Activated CD4-positive, alpha-beta T cell treated with anti-CD3 and anti-CD28 coated beads, Interleukin-2, amount 50 U/mL, for 24 hours (primary cell): ENCODE data around the gene PTTG1IP.
"Not testable (repeated sequence)": the region's sequence is repeated elsewhere in the genome, so short reads cannot be mapped to it uniquely, and the experiment has no call there.

Experiments
- DNase-seq, 2 donors: peaks; one replicate each; pipeline ENCODE4 v3.0.0-alpha.2; 2020; ENCODE audit warnings: low read depth in 1 of 2, low spot score in 1 of 2

The PTTG1IP gene

GRCh38 chr21:44883250-44883649, 9.8 kb upstream of the PTTG1IP start:
- no peak for DNase-seq

GRCh38 chr21:44881198-44881872, 7.8 kb upstream of the PTTG1IP start:
- no peak for DNase-seq

- DNase-seq, result no peak
Measured at GRCh38 chr21:44880405-44881197, 7.1 kb upstream of the PTTG1IP start.

- DNase-seq, result not testable (repeated sequence)
Measured at GRCh38 chr21:44879238-44879637, 5.7 kb upstream of the PTTG1IP start.

GRCh38 chr21:44878053-44878982, 4.8 kb upstream of the PTTG1IP start:
- no peak for DNase-seq

- DNase-seq, result no peak
Measured at GRCh38 chr21:44876849-44877575, 3.5 kb upstream of the PTTG1IP start.

- DNase-seq, result no peak
Measured at GRCh38 chr21:44875316-44875700, 1.8 kb upstream of the PTTG1IP start.

GRCh38 chr21:44874497-44875315, 1.2 kb upstream of the PTTG1IP start:
- no peak for DNase-seq

GRCh38 chr21:44874240-44874496, 678 bp upstream of the PTTG1IP start:
- DNase-seq, result peak in 1 of 2 donors; percentile 17

GRCh38 chr21:44872649-44873355, 688 bp downstream of the PTTG1IP start:
- DNase-seq, result no peak

- no peak for DNase-seq
Measured at GRCh38 chr21:44872323-44872648, 1.2 kb downstream of the PTTG1IP start.

- peak in 1 of 2 donors; percentile 24 for DNase-seq
Measured at GRCh38 chr21:44871576-44872269, 1.8 kb downstream of the PTTG1IP start.

- no peak for DNase-seq
Measured at GRCh38 chr21:44870748-44871495, 2.6 kb downstream of the PTTG1IP start.

GRCh38 chr21:44869781-44870747, 3.4 kb downstream of the PTTG1IP start:
- no peak for DNase-seq

- no peak for DNase-seq
Measured at GRCh38 chr21:44868707-44869106, 4.8 kb downstream of the PTTG1IP start.

GRCh38 chr21:44867999-44868700, 5.3 kb downstream of the PTTG1IP start:
- DNase-seq, result no peak

- no peak for DNase-seq
Measured at GRCh38 chr21:44867464-44867863, 6.0 kb downstream of the PTTG1IP start.
